Gastroesophageal sphincter (tissue), 3 donors: ENCODE data around the gene NFYB.

Source experiments
- EP300 ChIP-seq: sonication (generic); formaldehyde crosslinking; IDR thresholded peaks from one replicate; pipeline ENCODE4 v1.6.1; 2017; ENCODE audit warnings: antibody characterized with exemption, mild to moderate bottlenecking
- POLR2A ChIP-seq, 2 donors: fragments of 450-650 bp; IDR thresholded peaks; one replicate each; pipeline ENCODE4 v1.6.1; 2017; ENCODE audit warnings: antibody characterized with exemption in 2 of 2, mild to moderate bottlenecking in 2 of 2, moderate library complexity in 1 of 2
- POLR2AphosphoS5 ChIP-seq: sonication (generic); formaldehyde crosslinking; IDR thresholded peaks from one replicate; pipeline ENCODE4 v1.6.1; 2017; ENCODE audit warnings: antibody characterized with exemption
- TF ChIP-seq, protein P1 (sequence below), 4 experiments: fragments of 200-600 bp in 2 of 4; fragments of 450-650 bp in 2 of 4; sonication (generic) in 1 of 4; IDR thresholded peaks; one replicate each; pipeline ENCODE4 v1.5.1; 2017 to 2019; ENCODE audit warnings: antibody characterized with exemption in 4 of 4, mild to moderate bottlenecking in 2 of 4, moderate library complexity in 2 of 4

DNA sequence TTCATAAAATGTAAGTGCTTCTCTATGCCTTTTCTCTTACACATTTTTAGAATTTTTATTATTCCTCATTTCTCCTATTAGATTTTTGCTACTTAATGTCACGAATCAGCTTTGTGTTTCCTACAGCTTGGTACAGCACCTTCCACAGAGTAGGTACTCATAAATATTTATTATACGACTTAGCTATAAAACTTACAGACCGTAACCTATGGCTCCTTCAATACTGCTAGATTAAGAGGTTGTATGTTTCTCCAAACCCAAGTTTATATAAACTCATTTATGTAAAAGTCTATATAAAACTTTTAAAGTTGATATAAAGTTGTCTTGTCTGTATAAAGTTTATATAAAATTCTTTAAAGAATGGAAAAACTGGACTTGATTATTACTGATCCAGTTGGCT, 11.5 kb downstream of the NFYB start:
- TF ChIP-seq, protein P1, sequence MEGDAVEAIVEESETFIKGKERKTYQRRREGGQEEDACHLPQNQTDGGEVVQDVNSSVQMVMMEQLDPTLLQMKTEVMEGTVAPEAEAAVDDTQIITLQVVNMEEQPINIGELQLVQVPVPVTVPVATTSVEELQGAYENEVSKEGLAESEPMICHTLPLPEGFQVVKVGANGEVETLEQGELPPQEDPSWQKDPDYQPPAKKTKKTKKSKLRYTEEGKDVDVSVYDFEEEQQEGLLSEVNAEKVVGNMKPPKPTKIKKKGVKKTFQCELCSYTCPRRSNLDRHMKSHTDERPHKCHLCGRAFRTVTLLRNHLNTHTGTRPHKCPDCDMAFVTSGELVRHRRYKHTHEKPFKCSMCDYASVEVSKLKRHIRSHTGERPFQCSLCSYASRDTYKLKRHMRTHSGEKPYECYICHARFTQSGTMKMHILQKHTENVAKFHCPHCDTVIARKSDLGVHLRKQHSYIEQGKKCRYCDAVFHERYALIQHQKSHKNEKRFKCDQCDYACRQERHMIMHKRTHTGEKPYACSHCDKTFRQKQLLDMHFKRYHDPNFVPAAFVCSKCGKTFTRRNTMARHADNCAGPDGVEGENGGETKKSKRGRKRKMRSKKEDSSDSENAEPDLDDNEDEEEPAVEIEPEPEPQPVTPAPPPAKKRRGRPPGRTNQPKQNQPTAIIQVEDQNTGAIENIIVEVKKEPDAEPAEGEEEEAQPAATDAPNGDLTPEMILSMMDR (IDR thresholded peaks at IDR 0.05), result no peak
- no peak for TF ChIP-seq POLR2A (IDR thresholded peaks at IDR 0.05)
- TF ChIP-seq POLR2AphosphoS5, result no peak
- no peak for TF ChIP-seq EP300
